ENCODE results near the gene PPIL4.
"Not testable (repeated sequence)": the region's sequence is repeated elsewhere in the genome, so short reads cannot be mapped to it uniquely, and the experiment has no call there.

The PPIL4 gene

DNA sequence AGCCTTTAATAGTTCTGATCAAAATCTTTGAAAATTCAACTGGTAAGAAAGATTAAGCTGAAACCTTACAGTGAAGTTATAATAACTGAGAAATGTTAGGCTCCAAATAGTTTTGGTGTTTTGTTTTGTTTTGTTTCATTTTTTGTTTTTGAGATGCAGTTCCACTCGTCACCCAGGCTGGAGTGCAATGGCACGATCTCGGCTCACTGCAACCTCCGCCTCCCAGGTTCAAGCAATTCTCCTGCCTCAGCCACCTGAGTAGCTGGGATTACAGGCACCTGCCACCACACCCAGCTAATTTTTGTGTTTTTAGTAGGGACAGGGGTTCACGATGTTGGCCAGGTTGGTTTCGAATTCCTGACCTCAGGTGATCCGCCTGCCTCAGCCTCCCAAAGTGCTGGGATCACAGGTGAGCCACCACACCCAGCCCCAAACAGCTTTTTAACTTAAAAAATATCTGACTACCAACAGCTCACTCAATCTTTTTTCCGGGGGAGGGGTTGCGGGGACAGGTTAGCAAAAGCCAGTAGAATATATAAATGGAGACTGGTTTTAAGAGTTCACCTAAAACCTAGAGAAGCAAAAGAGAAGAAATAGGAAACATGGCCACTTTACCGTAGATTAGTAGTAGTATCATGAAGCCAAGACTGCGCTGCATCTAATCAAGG lies 50.4 kb downstream of the PPIL4 start:
- not testable (repeated sequence) for H3K27ac ChIP-seq (ENCODE audit: low read length); H3K4me3 ChIP-seq (ENCODE audit: low read depth in 1 of 2, low read length in 2 of 2); H3K36me3 ChIP-seq (ENCODE audit: control insufficient read depth in 1 of 2, insufficient read depth in 2 of 2, low read length in 2 of 2)

DNA sequence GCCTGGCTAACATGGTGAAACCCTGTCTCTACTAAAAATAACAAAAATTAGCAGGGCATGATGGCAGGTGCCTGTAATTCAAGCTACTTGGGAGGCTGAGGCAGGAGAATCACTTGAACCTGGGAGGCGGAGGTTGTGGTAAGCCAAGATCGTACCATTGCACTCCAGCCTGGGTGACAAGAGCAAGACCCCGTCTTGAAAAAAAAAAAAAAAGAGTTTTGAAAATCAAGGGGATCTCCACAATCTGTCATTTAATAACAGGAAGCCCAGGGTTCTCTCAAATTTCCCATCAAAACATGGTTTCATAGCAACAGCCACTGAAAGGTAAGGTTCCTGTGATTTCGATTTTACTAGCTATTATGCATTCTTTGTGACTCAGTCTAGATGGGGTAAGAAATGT lies 51.0 kb downstream of the PPIL4 start:
- not testable (repeated sequence) for H3K27me3 ChIP-seq (ENCODE audit: low read depth, low read length); H3K9me3 ChIP-seq (ENCODE audit: control insufficient read depth in 1 of 2, low read length in 2 of 2); H3K27ac ChIP-seq (ENCODE audit: low read length)

More for the DNA sequence above, 50.4 kb downstream of the PPIL4 start:
- not testable (repeated sequence) for H3K9me3 ChIP-seq (ENCODE audit: control insufficient read depth in 1 of 2, low read length in 2 of 2); H3K4me1 ChIP-seq (ENCODE audit: control insufficient read depth in 1 of 2, insufficient read depth in 2 of 2, low read length in 2 of 2); H3K27me3 ChIP-seq (ENCODE audit: low read depth, low read length)

DNA sequence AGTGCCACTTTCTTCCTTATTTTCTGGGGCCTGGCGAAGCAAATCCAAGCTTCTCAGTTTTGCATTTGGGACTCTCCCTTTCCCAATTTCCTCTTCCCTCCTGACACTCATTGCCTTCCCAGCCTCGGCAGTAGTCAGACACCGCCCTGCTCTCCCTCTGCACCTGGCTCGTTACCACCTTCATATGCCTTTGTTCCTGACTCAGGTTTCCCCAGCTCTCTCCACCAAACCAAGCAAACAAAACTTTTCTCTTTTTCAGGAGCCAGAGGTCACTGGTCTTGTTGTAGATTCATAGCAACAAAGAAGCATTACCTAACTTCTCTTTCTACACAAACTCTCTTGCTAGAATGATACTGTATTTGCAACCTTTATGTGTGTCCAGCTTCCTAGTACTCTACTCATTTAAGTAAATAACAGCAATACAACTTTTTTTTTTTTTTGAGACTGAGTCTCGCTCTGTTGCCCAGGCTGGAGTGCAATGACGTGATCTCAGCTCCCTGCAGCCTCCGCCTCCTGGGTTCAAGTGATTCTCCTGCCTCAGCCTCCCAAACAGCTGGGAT lies 52.0 kb downstream of the PPIL4 start:
- Histone ChIP-seq H3K9me3 (ENCODE audit: control insufficient read depth in 1 of 2, low read length in 2 of 2) (no peaks in the 10 kb centered on the region), H3K36me3 (ENCODE audit: control insufficient read depth in 1 of 2, insufficient read depth in 2 of 2, low read length in 2 of 2) (no peaks in the 10 kb centered on the region), H3K4me3 (ENCODE audit: low read depth in 1 of 2, low read length in 2 of 2) (no peak overlapping the region), H3K27me3 (ENCODE audit: low read depth, low read length) (no peaks in the 10 kb centered on the region), H3K4me1 (ENCODE audit: control insufficient read depth in 1 of 2, insufficient read depth in 2 of 2, low read length in 2 of 2) (no peaks in the 10 kb centered on the region), H3K27ac (ENCODE audit: low read length) (no peak overlapping the region)

More for the DNA sequence above, 51.0 kb downstream of the PPIL4 start:
- not testable (repeated sequence) for H3K36me3 ChIP-seq (ENCODE audit: control insufficient read depth in 1 of 2, insufficient read depth in 2 of 2, low read length in 2 of 2); H3K4me1 ChIP-seq (ENCODE audit: control insufficient read depth in 1 of 2, insufficient read depth in 2 of 2, low read length in 2 of 2); H3K4me3 ChIP-seq (ENCODE audit: low read depth in 1 of 2, low read length in 2 of 2)

DNA sequence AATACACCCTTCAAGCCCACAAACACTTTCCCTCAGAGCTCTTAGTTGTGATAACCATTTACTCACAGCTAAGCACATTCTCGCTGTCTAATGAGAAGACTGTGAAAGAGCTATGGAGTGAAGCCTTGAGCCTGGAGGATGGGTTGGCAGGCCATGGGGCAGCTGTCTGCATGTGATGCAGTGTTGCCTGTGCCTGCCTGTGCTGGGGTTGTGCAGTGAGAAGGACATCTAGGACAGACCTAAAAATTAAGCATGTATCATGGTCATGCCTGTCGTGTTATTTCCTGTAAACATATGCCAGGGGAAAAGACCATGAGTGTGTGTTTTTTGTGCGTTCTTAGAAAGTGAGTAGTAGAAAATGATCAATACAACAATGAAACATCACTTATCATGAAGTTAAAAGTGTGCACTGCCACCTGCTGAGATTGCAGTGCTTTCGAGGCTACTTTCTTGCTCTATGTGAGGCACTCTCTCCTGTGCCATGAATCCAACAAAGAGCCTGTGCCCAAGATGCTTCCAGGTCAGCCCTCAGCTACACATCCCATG lies 53.0 kb downstream of the PPIL4 start:
- no peaks in the 10 kb centered on the region for H3K4me1 ChIP-seq (ENCODE audit: control insufficient read depth in 1 of 2, insufficient read depth in 2 of 2, low read length in 2 of 2)
- H3K27me3 ChIP-seq (ENCODE audit: low read depth, low read length): no peaks in the 10 kb centered on the region
- H3K4me3 ChIP-seq (ENCODE audit: low read depth in 1 of 2, low read length in 2 of 2): no peak overlapping the region
- no peaks in the 10 kb centered on the region for H3K36me3 ChIP-seq (ENCODE audit: control insufficient read depth in 1 of 2, insufficient read depth in 2 of 2, low read length in 2 of 2)
- no peak overlapping the region for H3K27ac ChIP-seq (ENCODE audit: low read length)
- H3K9me3 ChIP-seq (ENCODE audit: control insufficient read depth in 1 of 2, low read length in 2 of 2): no peaks in the 10 kb centered on the region

DNA sequence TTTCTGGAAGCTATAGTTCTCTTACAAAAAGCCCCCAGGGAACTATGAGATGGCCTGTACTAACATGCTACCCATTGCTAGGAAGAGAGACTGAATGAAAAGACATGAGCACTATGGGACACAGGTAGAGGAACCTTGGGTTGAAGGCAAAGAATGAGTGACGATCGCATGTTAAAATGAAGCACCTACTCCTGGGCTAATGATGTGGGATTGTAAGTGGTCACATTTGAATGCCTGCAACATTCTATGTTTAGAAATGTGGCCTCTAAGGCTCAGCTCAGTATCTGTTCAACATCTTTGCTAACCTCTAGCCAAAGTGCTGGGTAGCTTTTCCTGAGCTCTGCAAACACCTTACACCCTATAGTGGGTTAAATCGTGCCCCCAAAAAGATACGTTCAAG lies 55.9 kb downstream of the PPIL4 start:
- Histone ChIP-seq H3K36me3 (ENCODE audit: control insufficient read depth in 1 of 2, insufficient read depth in 2 of 2, low read length in 2 of 2) (no peaks in the 10 kb centered on the region), H3K4me1 (ENCODE audit: control insufficient read depth in 1 of 2, insufficient read depth in 2 of 2, low read length in 2 of 2) (no peaks in the 10 kb centered on the region), H3K27ac (ENCODE audit: low read length) (no peak overlapping the region), H3K9me3 (ENCODE audit: control insufficient read depth in 1 of 2, low read length in 2 of 2) (no peaks in the 10 kb centered on the region), H3K27me3 (ENCODE audit: low read depth, low read length) (no peaks in the 10 kb centered on the region), H3K4me3 (ENCODE audit: low read depth in 1 of 2, low read length in 2 of 2) (no peak overlapping the region)

DNA sequence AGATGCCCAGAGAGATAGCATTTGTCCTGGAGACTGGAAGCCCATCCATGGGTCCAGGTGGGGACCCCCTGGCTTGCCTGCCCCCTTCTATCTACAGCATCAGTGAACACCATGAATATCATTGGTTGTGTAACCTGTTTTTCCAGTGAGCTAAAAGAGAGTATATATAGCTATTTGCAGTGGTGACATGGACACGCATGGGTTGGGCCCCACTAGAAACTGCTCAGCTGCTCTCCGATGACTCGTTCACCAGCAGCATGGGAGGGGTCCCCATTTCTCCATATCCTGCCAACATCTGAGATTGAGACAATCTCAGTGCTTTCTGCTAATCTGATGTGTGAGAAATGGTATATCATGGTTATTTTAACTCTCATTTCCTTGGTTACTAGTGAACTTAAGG lies 57.0 kb downstream of the PPIL4 start:
- Histone ChIP-seq H3K27ac (ENCODE audit: low read length) (no peak overlapping the region), H3K4me3 (ENCODE audit: low read depth in 1 of 2, low read length in 2 of 2) (no peak overlapping the region), H3K27me3 (ENCODE audit: low read depth, low read length) (no peaks in the 10 kb centered on the region), H3K4me1 (ENCODE audit: control insufficient read depth in 1 of 2, insufficient read depth in 2 of 2, low read length in 2 of 2) (no peaks in the 10 kb centered on the region), H3K9me3 (ENCODE audit: control insufficient read depth in 1 of 2, low read length in 2 of 2) (no peaks in the 10 kb centered on the region), H3K36me3 (ENCODE audit: control insufficient read depth in 1 of 2, insufficient read depth in 2 of 2, low read length in 2 of 2) (no peaks in the 10 kb centered on the region)

DNA sequence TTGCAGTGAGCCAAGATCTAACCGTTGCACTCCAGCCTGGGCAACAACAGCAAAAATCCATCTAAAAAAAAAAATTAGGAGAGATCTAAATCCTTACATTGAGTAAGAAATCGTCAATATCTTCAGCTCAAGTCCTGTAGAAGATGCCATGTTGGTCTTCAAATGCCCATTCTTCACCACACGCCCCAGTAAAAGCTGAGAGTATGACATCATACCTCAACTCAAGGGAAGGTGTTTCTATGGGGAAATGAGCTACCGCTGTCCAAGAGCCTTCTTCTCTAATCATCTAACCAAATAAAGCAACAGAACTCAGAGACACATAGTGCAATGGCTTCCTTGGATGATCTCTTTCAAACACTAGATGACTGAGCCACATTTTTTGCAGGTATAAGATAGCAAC lies 58.5 kb downstream of the PPIL4 start:
- H3K9me3 ChIP-seq (ENCODE audit: control insufficient read depth in 1 of 2, low read length in 2 of 2): no peaks in the 10 kb centered on the region
- no peak overlapping the region for H3K27ac ChIP-seq (ENCODE audit: low read length)
- no peaks in the 10 kb centered on the region for H3K27me3 ChIP-seq (ENCODE audit: low read depth, low read length)
- no peak overlapping the region for H3K4me3 ChIP-seq (ENCODE audit: low read depth in 1 of 2, low read length in 2 of 2)
- H3K36me3 ChIP-seq (ENCODE audit: control insufficient read depth in 1 of 2, insufficient read depth in 2 of 2, low read length in 2 of 2): no peaks in the 10 kb centered on the region
- peaks cover 0 to 3% of the 10 kb centered on the region in 2 donors for H3K4me1 ChIP-seq (ENCODE audit: control insufficient read depth in 1 of 2, insufficient read depth in 2 of 2, low read length in 2 of 2)

DNA sequence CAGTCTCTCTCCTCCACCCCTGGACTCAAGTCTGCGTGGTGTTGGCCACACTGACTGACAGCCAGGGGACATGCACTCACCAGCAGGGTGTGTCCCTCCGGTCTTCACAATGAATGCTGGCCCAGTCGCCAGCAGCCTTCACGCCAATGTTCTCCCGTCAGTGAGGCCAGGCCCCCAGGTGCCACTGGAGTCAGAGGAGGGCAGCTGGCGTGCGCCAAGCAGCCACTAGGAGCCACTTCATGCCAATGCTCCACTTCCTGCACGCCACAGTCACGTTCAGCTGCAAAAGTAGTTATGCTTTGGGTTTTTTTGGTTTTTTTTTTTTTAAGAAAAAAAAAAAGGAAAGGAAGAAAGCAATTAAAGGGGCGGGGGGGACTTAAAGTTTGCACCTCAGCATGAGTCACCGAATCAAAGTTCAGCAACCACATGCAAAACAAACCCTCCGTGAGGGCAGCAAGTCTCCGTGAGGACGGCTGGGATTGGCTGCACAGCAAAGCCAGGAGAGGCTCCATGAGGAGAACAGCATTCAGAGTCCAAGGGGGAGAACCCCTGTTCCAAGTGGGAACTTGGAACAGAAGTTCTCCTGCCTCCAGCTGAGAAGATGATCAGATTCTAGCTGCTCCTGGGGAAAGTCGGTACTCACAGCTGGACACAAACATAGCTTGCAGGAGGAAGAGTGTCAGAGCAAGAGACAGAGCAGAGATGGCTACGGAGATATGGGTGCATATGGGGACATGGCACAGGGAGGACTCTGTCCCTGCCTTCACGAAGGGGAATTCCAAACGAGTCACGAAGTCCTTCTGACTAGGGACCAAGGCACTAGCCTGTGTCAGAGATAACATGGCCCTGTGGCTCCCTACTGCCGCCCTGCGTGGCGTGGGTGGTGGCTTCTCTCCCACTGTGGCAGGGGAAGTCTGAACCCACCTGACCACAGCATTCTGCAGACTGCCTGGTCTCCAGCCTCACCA lies 60.8 kb downstream of the PPIL4 start, which contains the start of gene ZC3H12D:
ZC3H12D (minus strand) TSS at position 282 of the 968 bp plus-strand sequence. CDS start 10,471 bp downstream, outside the sequence.
- H3K27ac ChIP-seq (ENCODE audit: low read length): peak within 1 kb of the TSS; percentile 77
- no peaks in the 10 kb centered on the region for H3K27me3 ChIP-seq (ENCODE audit: low read depth, low read length)
- no peaks in the 10 kb centered on the region for H3K9me3 ChIP-seq (ENCODE audit: control insufficient read depth in 1 of 2, low read length in 2 of 2)
- H3K36me3 ChIP-seq (ENCODE audit: control insufficient read depth in 1 of 2, insufficient read depth in 2 of 2, low read length in 2 of 2): no peaks in the 10 kb centered on the region
- peak within 1 kb of the TSS in 1 of 2 donors; percentile 39 for H3K4me3 ChIP-seq (ENCODE audit: low read depth in 1 of 2, low read length in 2 of 2)
- H3K4me1 ChIP-seq (ENCODE audit: control insufficient read depth in 1 of 2, insufficient read depth in 2 of 2, low read length in 2 of 2): peaks cover 0 to 5% of the 10 kb centered on the region in 2 donors

DNA sequence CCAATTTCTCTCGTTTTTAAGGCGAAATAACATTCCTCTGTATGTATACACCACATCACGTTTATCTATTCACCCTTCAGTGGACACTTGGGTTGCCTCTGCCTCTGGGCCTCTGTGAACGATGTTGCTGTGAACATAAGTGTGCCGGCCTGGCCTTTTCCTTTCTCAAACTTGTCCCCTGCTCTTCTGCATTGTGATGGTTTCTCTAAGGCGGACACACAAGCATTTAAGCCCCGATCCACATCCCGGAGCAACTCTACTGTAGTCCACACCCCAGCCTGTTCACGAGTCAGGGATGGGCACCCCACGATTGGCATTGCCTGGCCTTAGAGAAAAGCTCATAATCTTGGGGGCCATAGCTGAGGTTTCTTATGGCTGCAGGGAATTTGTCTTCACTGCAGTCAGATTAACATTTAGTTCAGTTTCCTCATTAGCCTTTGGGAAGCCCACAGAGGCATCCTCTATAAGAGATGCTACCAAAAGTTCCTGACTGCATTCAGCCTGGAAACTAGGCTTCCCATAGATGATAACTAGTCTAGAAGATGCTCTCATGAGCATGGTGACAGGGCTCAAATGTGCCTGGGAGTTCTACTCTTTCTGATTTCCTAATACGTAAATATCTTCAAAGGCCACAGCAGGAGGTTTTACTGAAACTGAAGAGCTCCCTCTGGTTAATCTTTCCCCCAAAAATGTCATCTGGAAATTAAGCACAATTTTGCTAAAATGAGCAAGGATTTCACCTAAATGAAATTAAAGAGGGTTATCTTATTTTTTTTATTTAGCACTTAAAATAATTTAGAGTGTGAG lies 61.8 kb downstream of the PPIL4 start:
- H3K36me3 ChIP-seq (ENCODE audit: control insufficient read depth in 1 of 2, insufficient read depth in 2 of 2, low read length in 2 of 2): no peaks in the 10 kb centered on the region
- peaks cover 0 to 5% of the 10 kb centered on the region in 2 donors for H3K4me1 ChIP-seq (ENCODE audit: control insufficient read depth in 1 of 2, insufficient read depth in 2 of 2, low read length in 2 of 2)
- H3K4me3 ChIP-seq (ENCODE audit: low read depth in 1 of 2, low read length in 2 of 2): peak overlapping the region in 1 of 2 donors; percentile 39
- H3K27me3 ChIP-seq (ENCODE audit: low read depth, low read length): no peaks in the 10 kb centered on the region
- no peaks in the 10 kb centered on the region for H3K9me3 ChIP-seq (ENCODE audit: control insufficient read depth in 1 of 2, low read length in 2 of 2)
- H3K27ac ChIP-seq (ENCODE audit: low read length): peak overlapping the region; percentile 77

DNA sequence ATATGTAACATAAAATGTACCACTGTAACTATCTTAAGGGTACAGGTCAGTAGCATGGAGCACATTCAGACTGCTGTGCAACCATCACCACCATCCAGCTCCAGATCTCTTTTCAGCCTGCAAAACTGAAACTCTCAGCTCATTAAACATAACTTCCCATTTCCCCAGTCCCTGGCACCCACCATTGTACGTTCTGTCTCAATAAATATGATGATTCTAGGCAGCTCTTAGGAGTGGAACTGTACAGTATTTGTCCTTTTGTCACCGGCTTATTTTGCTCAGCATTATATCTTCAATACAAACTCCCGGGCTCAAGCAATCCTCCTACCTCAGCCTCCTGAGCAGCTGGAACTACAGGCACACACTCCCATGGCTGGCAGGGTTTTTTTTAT lies 62.5 kb downstream of the PPIL4 start:
- peak overlapping the region; percentile 77 for H3K27ac ChIP-seq (ENCODE audit: low read length)
- no peaks in the 10 kb centered on the region for H3K9me3 ChIP-seq (ENCODE audit: control insufficient read depth in 1 of 2, low read length in 2 of 2)
- H3K27me3 ChIP-seq (ENCODE audit: low read depth, low read length): no peaks in the 10 kb centered on the region
- peaks cover 0 to 5% of the 10 kb centered on the region in 2 donors for H3K4me1 ChIP-seq (ENCODE audit: control insufficient read depth in 1 of 2, insufficient read depth in 2 of 2, low read length in 2 of 2)
- no peaks in the 10 kb centered on the region for H3K36me3 ChIP-seq (ENCODE audit: control insufficient read depth in 1 of 2, insufficient read depth in 2 of 2, low read length in 2 of 2)
- peak overlapping the region in 1 of 2 donors; percentile 39 for H3K4me3 ChIP-seq (ENCODE audit: low read depth in 1 of 2, low read length in 2 of 2)
